Astrocyte (in vitro differentiated cells and primary cell): ENCODE measurements around the gene USP3. TPM values are rescaled to one million over a fixed set of nuclear protein-coding genes. Genes with fewer than 3 reads are reported as not detected.

Experiments
- DNase-seq: peaks from one replicate; pipeline ENCODE4 v3.0.0-alpha.2; 2010; ENCODE audit warnings: low read depth
- FAIRE-seq: peaks from 2 replicates; lab custom pipeline; 2011; peaks lifted over from hg19 to GRCh38; lab: Jason Lieb, UNC
- H2AFZ ChIP-seq: 2 replicates; pipeline ENCODE4 v1.6.0; 2012; ENCODE audit warnings: low read depth, low read length, inconsistent platforms
- H3K27ac ChIP-seq: 2 replicates; pipeline ENCODE4 v1.5.1; 2011; ENCODE audit warnings: low read depth, low read length, inconsistent platforms
- H3K27me3 ChIP-seq: 2 replicates; pipeline ENCODE4 v1.6.0; 2011; ENCODE audit warnings: low read length, inconsistent platforms; ENCODE audit not compliant: insufficient read depth
- H3K36me3 ChIP-seq: 2 replicates; pipeline ENCODE4 v1.5.1; 2011; ENCODE audit warnings: low read length, inconsistent platforms; ENCODE audit not compliant: insufficient read depth
- H3K4me1 ChIP-seq: 2 replicates; pipeline ENCODE4 v1.5.1; 2011; ENCODE audit warnings: low read length, inconsistent platforms; ENCODE audit not compliant: insufficient read depth
- H3K4me2 ChIP-seq: 2 replicates; pipeline ENCODE4 v1.6.0; 2012; ENCODE audit warnings: low read length, inconsistent platforms
- H3K4me3 ChIP-seq: 2 replicates; pipeline ENCODE4 v1.5.1; 2011; ENCODE audit warnings: low read depth, mild to moderate bottlenecking, low read length, inconsistent platforms; ENCODE audit not compliant: insufficient read depth
- H3K79me2 ChIP-seq: 2 replicates; pipeline ENCODE4 v1.6.0; 2012; ENCODE audit warnings: mild to moderate bottlenecking, low read length, inconsistent platforms; ENCODE audit not compliant: insufficient read depth
- H3K9ac ChIP-seq: 2 replicates; pipeline ENCODE4 v1.6.0; 2012; ENCODE audit warnings: mild to moderate bottlenecking, low read length, inconsistent platforms
- H3K9me3 ChIP-seq: 2 replicates; pipeline ENCODE4 v1.5.1; 2012; ENCODE audit warnings: low read depth, mild to moderate bottlenecking, low read length, inconsistent platforms; ENCODE audit not compliant: insufficient read depth
- H4K20me1 ChIP-seq: 2 replicates; pipeline ENCODE4 v1.6.0; 2012; ENCODE audit warnings: low read length, inconsistent platforms; ENCODE audit not compliant: insufficient read depth
- H3K27ac Mint-ChIP-seq: one replicate; pipeline ENCODE4 v1.8.0; 2021; ENCODE audit warnings: mild to moderate bottlenecking, mixed read lengths; ENCODE audit not compliant: unreplicated experiment
- H3K27me3 Mint-ChIP-seq: one replicate; pipeline ENCODE4 v1.8.0; 2021; ENCODE audit warnings: low read depth, mixed read lengths; ENCODE audit not compliant: unreplicated experiment
- H3K36me3 Mint-ChIP-seq: one replicate; pipeline ENCODE4 v1.8.0; 2021; ENCODE audit warnings: low read depth, mixed read lengths; ENCODE audit not compliant: unreplicated experiment
- H3K4me1 Mint-ChIP-seq: one replicate; pipeline ENCODE4 v1.8.0; 2021; ENCODE audit warnings: low read depth, mixed read lengths; ENCODE audit not compliant: unreplicated experiment
- H3K4me3 Mint-ChIP-seq: one replicate; pipeline ENCODE4 v1.8.0; 2021; ENCODE audit warnings: mild to moderate bottlenecking, moderate library complexity, mixed read lengths; ENCODE audit not compliant: unreplicated experiment
- H3K9me3 Mint-ChIP-seq: one replicate; pipeline ENCODE4 v1.8.0; 2021; ENCODE audit warnings: mild to moderate bottlenecking, mixed read lengths; ENCODE audit not compliant: unreplicated experiment
- EZH2 ChIP-seq: IDR thresholded peaks from 2 replicates; pipeline ENCODE4 v1.6.1; 2012; ENCODE audit warnings: mild to moderate bottlenecking, low read length, inconsistent platforms; ENCODE audit not compliant: insufficient read depth
- total RNA-seq: library from RNA; stranded (reverse); gene quantifications from 2 replicates; pipeline ENCODE4 v1.2.1, GENCODE V29; 2021
- TF ChIP-seq, protein P1 (sequence below): IDR thresholded peaks from 2 replicates; pipeline ENCODE4 v1.5.1; 2011; ENCODE audit warnings: low read depth, mild to moderate bottlenecking, inconsistent platforms, low read length, moderate library complexity; ENCODE audit not compliant: insufficient read depth

The USP3 gene
- total RNA-seq, 1 donor from 2014 or later, result 38.1 TPM

DNA sequence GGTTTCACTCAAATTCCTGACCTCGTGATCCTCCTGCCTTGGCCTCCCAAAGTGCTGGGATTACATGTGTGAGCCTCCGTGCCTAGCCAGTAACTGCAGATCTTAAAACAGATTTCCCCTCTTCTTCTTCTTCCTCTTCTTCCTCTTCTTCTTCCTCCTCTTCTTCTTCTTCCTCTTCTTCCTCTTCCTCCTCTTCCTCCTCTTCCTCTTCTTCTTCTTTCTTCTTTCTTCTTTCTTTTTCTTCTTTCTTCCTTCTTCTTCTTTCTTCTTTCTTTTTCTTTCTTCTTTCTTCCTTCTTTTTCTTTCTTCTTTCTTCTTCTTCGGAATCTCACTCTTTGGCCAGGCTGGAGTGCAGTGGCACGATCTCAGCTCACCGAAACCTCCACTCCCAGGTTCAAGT lies 7.8 kb downstream of the USP3 start:
- Histone ChIP-seq H3K4me2 (no peak overlapping the region), H2AFZ (no peak overlapping the region), H3K27ac (no peak overlapping the region), H3K4me1 (peaks cover 19% of the 10 kb centered on the region), H3K9me3 (no peaks in the 10 kb centered on the region), H4K20me1 (peaks cover 74% of the 10 kb centered on the region), H3K79me2 (peaks cover 98% of the 10 kb centered on the region), H3K9ac (no peak overlapping the region), H3K27me3 (no peaks in the 10 kb centered on the region), H3K36me3 (no peaks in the 10 kb centered on the region), H3K4me3 (no peak overlapping the region)
- Mint-ChIP-seq H3K27me3 (no peaks in the 10 kb centered on the region), H3K4me1 (peaks cover 41% of the 10 kb centered on the region), H3K9me3 (no peaks in the 10 kb centered on the region), H3K4me3 (no peak overlapping the region), H3K27ac (no peak overlapping the region), H3K36me3 (no peaks in the 10 kb centered on the region)
- TF ChIP-seq, protein P1, sequence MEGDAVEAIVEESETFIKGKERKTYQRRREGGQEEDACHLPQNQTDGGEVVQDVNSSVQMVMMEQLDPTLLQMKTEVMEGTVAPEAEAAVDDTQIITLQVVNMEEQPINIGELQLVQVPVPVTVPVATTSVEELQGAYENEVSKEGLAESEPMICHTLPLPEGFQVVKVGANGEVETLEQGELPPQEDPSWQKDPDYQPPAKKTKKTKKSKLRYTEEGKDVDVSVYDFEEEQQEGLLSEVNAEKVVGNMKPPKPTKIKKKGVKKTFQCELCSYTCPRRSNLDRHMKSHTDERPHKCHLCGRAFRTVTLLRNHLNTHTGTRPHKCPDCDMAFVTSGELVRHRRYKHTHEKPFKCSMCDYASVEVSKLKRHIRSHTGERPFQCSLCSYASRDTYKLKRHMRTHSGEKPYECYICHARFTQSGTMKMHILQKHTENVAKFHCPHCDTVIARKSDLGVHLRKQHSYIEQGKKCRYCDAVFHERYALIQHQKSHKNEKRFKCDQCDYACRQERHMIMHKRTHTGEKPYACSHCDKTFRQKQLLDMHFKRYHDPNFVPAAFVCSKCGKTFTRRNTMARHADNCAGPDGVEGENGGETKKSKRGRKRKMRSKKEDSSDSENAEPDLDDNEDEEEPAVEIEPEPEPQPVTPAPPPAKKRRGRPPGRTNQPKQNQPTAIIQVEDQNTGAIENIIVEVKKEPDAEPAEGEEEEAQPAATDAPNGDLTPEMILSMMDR, result no peak
- no peak for TF ChIP-seq EZH2
- no peak for FAIRE-seq
- no peak for DNase-seq

DNA sequence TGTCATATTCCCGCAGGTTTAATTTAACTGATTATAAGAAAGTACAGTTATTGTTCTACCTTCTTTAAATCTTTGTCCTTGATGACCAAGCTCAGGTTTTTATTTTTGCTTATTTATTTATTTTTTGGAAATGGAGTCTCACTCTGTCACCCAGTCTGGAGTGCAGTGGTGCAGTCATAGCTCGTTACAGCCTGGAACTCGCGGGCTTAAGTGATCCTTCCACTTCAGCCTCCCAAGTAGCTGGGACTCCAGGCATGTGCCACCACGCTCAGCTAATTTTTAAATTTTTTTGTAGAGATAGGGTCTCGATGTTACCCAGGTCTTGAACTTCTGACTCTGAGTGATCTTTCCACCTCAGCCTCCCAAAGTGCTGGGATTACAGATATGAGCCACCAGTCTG lies 8.9 kb downstream of the USP3 start:
- Mint-ChIP-seq H3K27me3 (no peaks in the 10 kb centered on the region), H3K27ac (no peak overlapping the region), H3K4me3 (no peak overlapping the region), H3K4me1 (peaks cover 47% of the 10 kb centered on the region), H3K36me3 (no peaks in the 10 kb centered on the region), H3K9me3 (no peaks in the 10 kb centered on the region)
- H3K4me1 ChIP-seq, result peaks cover 25% of the 10 kb centered on the region
- TF ChIP-seq, protein P1, result no peak
- TF ChIP-seq EZH2, result no peak
- H3K4me3 ChIP-seq, result no peak overlapping the region
- no peak overlapping the region for H2AFZ ChIP-seq
- no peak overlapping the region for H3K27ac ChIP-seq
- no peaks in the 10 kb centered on the region for H3K36me3 ChIP-seq
- no peak overlapping the region for H3K4me2 ChIP-seq
- H3K9ac ChIP-seq, result no peak overlapping the region
- DNase-seq (no peak), FAIRE-seq (no peak)
- H3K79me2 ChIP-seq, result peaks cover 98% of the 10 kb centered on the region
- H3K9me3 ChIP-seq, result no peaks in the 10 kb centered on the region
- H4K20me1 ChIP-seq, result peaks cover 73% of the 10 kb centered on the region
- H3K27me3 ChIP-seq, result no peaks in the 10 kb centered on the region

DNA sequence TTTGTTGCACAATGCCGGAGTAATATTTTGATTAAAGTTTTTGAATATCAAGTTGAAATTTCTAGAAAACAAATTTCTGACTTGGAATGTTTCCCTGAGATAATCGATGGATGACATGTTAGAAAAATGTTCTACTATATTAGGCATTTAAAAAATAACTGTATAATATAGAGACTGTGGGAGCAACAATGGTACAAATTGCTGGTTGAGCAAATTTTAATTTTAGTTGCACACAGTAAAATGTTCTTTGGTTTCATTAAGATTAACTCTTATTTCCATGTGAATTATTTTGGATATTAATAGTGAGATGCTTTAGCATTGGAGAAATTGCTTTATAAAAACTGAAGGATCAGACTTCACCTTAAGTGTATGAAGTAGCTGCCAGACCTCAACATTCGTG lies 9.3 kb downstream of the USP3 start:
- DNase-seq (no peak), FAIRE-seq (no peak)
- TF ChIP-seq, protein P1, result no peak
- no peak for TF ChIP-seq EZH2
- no peaks in the 10 kb centered on the region for H3K27me3 ChIP-seq
- no peak overlapping the region for H3K27ac ChIP-seq
- peaks cover 69% of the 10 kb centered on the region for H4K20me1 ChIP-seq
- Mint-ChIP-seq H3K27ac (no peak overlapping the region), H3K4me1 (peaks cover 46% of the 10 kb centered on the region), H3K36me3 (no peaks in the 10 kb centered on the region), H3K9me3 (no peaks in the 10 kb centered on the region), H3K4me3 (no peak overlapping the region), H3K27me3 (no peaks in the 10 kb centered on the region)
- H3K4me1 ChIP-seq, result peaks cover 25% of the 10 kb centered on the region
- H3K79me2 ChIP-seq, result peaks cover 98% of the 10 kb centered on the region
- H3K9ac ChIP-seq, result no peak overlapping the region
- no peak overlapping the region for H3K4me2 ChIP-seq
- no peaks in the 10 kb centered on the region for H3K9me3 ChIP-seq
- no peaks in the 10 kb centered on the region for H3K36me3 ChIP-seq
- H2AFZ ChIP-seq, result no peak overlapping the region
- no peak overlapping the region for H3K4me3 ChIP-seq
